Neural progenitor cell (in vitro differentiated cells): ENCODE measurements around the gene ARAF.

Source experiments
- EZH2 ChIP-seq: fragments of 200-600 bp; sonication (generic); IDR thresholded peaks from 2 replicates; pipeline ENCODE4 v1.6.1; 2017; ENCODE audit warnings: antibody characterized with exemption, mild to moderate bottlenecking, moderate library complexity
- EZH2phosphoT487 ChIP-seq: fragments of 200-600 bp; sonication (generic); IDR thresholded peaks from 2 replicates; pipeline ENCODE4 v1.6.1; 2017; ENCODE audit warnings: antibody characterized with exemption
- TF ChIP-seq, protein P1 (sequence below): fragments of 200-600 bp; sonication (generic); IDR thresholded peaks from 2 replicates; pipeline ENCODE4 v1.5.1; 2017; ENCODE audit warnings: antibody characterized with exemption, mild to moderate bottlenecking

DNA sequence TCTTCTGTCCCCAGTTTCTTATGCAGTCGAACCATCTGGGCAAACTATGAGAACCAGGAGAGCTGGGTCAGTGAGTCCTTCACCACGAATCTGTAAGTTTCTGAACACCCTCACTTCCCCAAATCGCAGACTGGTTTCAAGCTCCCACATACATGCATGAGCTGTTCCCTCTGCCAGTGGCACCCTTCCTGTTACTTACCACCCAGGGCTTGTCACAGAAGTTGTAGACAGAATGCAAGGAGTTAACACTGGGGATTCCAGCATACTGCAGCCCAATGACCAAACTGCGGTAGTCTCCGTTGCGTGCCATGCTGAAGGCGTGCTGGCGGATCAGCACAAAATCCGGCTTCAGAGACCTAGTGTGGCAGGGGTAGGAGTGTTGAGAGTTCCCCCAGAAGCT is 44.0 kb downstream of the ARAF start:
- no peak for TF ChIP-seq EZH2
- no peak for TF ChIP-seq EZH2phosphoT487
- TF ChIP-seq, protein P1, sequence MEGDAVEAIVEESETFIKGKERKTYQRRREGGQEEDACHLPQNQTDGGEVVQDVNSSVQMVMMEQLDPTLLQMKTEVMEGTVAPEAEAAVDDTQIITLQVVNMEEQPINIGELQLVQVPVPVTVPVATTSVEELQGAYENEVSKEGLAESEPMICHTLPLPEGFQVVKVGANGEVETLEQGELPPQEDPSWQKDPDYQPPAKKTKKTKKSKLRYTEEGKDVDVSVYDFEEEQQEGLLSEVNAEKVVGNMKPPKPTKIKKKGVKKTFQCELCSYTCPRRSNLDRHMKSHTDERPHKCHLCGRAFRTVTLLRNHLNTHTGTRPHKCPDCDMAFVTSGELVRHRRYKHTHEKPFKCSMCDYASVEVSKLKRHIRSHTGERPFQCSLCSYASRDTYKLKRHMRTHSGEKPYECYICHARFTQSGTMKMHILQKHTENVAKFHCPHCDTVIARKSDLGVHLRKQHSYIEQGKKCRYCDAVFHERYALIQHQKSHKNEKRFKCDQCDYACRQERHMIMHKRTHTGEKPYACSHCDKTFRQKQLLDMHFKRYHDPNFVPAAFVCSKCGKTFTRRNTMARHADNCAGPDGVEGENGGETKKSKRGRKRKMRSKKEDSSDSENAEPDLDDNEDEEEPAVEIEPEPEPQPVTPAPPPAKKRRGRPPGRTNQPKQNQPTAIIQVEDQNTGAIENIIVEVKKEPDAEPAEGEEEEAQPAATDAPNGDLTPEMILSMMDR = no peak
